Measurements from ENCODE around the gene APOBEC2. TPM values are rescaled to one million over a fixed set of nuclear protein-coding genes. Genes with fewer than 3 reads are reported as not detected.

APOBEC2 gene
- polyA plus RNA-seq, 2 of the 4 experiments (the other 2 are of a cell fraction): not detected

GRCh38 chr6:41062056-41062455 is 9.1 kb downstream of the APOBEC2 start:
- H3K9me3 ChIP-seq: no peaks in the 10 kb centered on the region
- 93% methylated on average over 1 of the region's 1 CpG for WGBS (ENCODE audit: missing lambda C conversion rate)
- no peak overlapping the region for H3K4me2 ChIP-seq
- FAIRE-seq: no peak
- TF ChIP-seq RARB (CRISPR knock-in tag; IDR thresholded peaks at IDR 0.05) (no peak), GATA3 (IDR thresholded peaks at IDR 0.05; ENCODE audit: borderline replicate concordance) (no peak), HES2 (IDR thresholded peaks at IDR 0.05) (no peak), MYC (IDR thresholded peaks at IDR 0.05; ENCODE audit: borderline replicate concordance, low read length) (no peak), HEYL (CRISPR knock-in tag; IDR thresholded peaks at IDR 0.05) (no peak), FOSL2 (IDR thresholded peaks at IDR 0.05) (no peak), FOSL2 (CRISPR knock-in tag; IDR thresholded peaks at IDR 0.05) (no peak), MAFK (IDR thresholded peaks at IDR 0.05; ENCODE audit: partially characterized antibody) (no peak), CEBPB (IDR thresholded peaks at IDR 0.05) (no peak), NFE2L2 (conservative IDR thresholded peaks at IDR 0.05; ENCODE audit: low read length) (no peak), TFCP2L1 (CRISPR knock-in tag; IDR thresholded peaks at IDR 0.05) (no peak), ZFP36 (IDR thresholded peaks at IDR 0.05; ENCODE audit: borderline replicate concordance, partially characterized antibody) (no peak), CBX2 (IDR thresholded peaks at IDR 0.05; ENCODE audit: borderline replicate concordance, low read depth) (no peak), EP300 (IDR thresholded peaks at IDR 0.05) (no peak), CBX8 (IDR thresholded peaks at IDR 0.05) (no peak), EHMT2 (IDR thresholded peaks at IDR 0.05; ENCODE audit: low read depth) (no peak), FOSB (CRISPR knock-in tag; IDR thresholded peaks at IDR 0.05) (no peak), ESRRA (IDR thresholded peaks at IDR 0.05; ENCODE audit: borderline replicate concordance, low read length) (no peak)
- no peak for DNase-seq (ENCODE audit: low read depth in 1 of 2, low spot score in 1 of 2)
- no peak for ATAC-seq
- no peak overlapping the region for H3K27ac ChIP-seq
- ChIA-PET POLR2A (no interaction called here), CTCF (no interaction called here)
- H3K4me3 ChIP-seq: no peak overlapping the region
- peaks cover 15% of the 10 kb centered on the region; the same call in 2 of the 3 replicates for H3K4me1 ChIP-seq

GRCh38 chr6:41063884-41064285 is 10.9 kb downstream of the APOBEC2 start:
- H3K4me2 ChIP-seq: no peak overlapping the region
- ChIA-PET POLR2A (no interaction called here), CTCF (interaction anchor here (1.1 kb wide), 1 partner anchor 17 kb away, joined by 3 read pairs; no protein-coding TSS in a partner anchor)
- WGBS (ENCODE audit: missing lambda C conversion rate): 91% methylated on average over 2 of the region's 2 CpGs
- H3K4me3 ChIP-seq: no peak overlapping the region
- peaks cover 15% of the 10 kb centered on the region; the same call in 2 of the 3 replicates for H3K4me1 ChIP-seq
- H3K27ac ChIP-seq: no peak overlapping the region
- FAIRE-seq: no peak
- no peak for DNase-seq (ENCODE audit: low read depth in 1 of 2, low spot score in 1 of 2)
- no peak for ATAC-seq
- no peaks in the 10 kb centered on the region for H3K9me3 ChIP-seq
- no peak for TF ChIP-seq CEBPB (IDR thresholded peaks at IDR 0.05)
- no peak for TF ChIP-seq RAD21 (conservative IDR thresholded peaks at IDR 0.05 in 1 of 2, IDR thresholded peaks at IDR 0.05 in 1 of 2)
- no peak for TF ChIP-seq GATA3 (IDR thresholded peaks at IDR 0.05; ENCODE audit: borderline replicate concordance)
- TF ChIP-seq HDAC2 (IDR thresholded peaks at IDR 0.05): no peak
- TF ChIP-seq MYC (IDR thresholded peaks at IDR 0.05; ENCODE audit: borderline replicate concordance, low read length): no peak
- TF ChIP-seq HOXB5 (CRISPR knock-in tag; IDR thresholded peaks at IDR 0.05): no peak
- TF ChIP-seq BHLHE40 (IDR thresholded peaks at IDR 0.05; ENCODE audit: low read depth, low read length): no peak
- no peak for TF ChIP-seq ZSCAN20 (CRISPR knock-in tag; IDR thresholded peaks at IDR 0.05)
- TF ChIP-seq TFCP2L1 (CRISPR knock-in tag; IDR thresholded peaks at IDR 0.05): no peak

- FAIRE-seq (no peak), DNase-seq (ENCODE audit: low read depth in 1 of 2, low spot score in 1 of 2) (no peak), ATAC-seq (no peak)
- H3K4me2 ChIP-seq: no peak overlapping the region
- no peaks in the 10 kb centered on the region for H3K9me3 ChIP-seq
- 82% methylated on average over 5 of the region's 5 CpGs for WGBS (ENCODE audit: missing lambda C conversion rate)
- peaks cover 6% of the 10 kb centered on the region; the same call in 2 of the 3 replicates for H3K4me1 ChIP-seq
- H3K4me3 ChIP-seq: no peak overlapping the region
- ChIA-PET CTCF (no interaction called here), POLR2A (no interaction called here)
- TF ChIP-seq TFCP2L1 (CRISPR knock-in tag; IDR thresholded peaks at IDR 0.05) (no peak), ESRRA (IDR thresholded peaks at IDR 0.05; ENCODE audit: borderline replicate concordance, low read length) (no peak), HOXB13 (CRISPR knock-in tag; IDR thresholded peaks at IDR 0.05; ENCODE audit: low read depth) (no peak), BHLHE40 (IDR thresholded peaks at IDR 0.05; ENCODE audit: low read depth, low read length) (no peak), SMC3 (IDR thresholded peaks at IDR 0.05) (no peak), MAX (IDR thresholded peaks at IDR 0.05) (no peak), GATA3 (IDR thresholded peaks at IDR 0.05; ENCODE audit: borderline replicate concordance) (no peak), RAD21 (conservative IDR thresholded peaks at IDR 0.05 in 1 of 2, IDR thresholded peaks at IDR 0.05 in 1 of 2) (no peak), KDM5A (IDR thresholded peaks at IDR 0.05) (no peak), SREBF2 (IDR thresholded peaks at IDR 0.05) (no peak), FOSL2 (IDR thresholded peaks at IDR 0.05) (no peak), FOSL2 (CRISPR knock-in tag; IDR thresholded peaks at IDR 0.05) (no peak), ELK1 (IDR thresholded peaks at IDR 0.05; ENCODE audit: low read depth, low read length) (no peak), TP53 (CRISPR knock-in tag; IDR thresholded peaks at IDR 0.05) (no peak), ZNF302 (CRISPR knock-in tag; IDR thresholded peaks at IDR 0.05) (no peak), HDAC2 (IDR thresholded peaks at IDR 0.05) (no peak), CTCF (IDR thresholded peaks at IDR 0.05) (no peak), PBX3 (IDR thresholded peaks at IDR 0.05) (no peak)
- H3K27ac ChIP-seq: no peak overlapping the region
These were observed 11.8 kb downstream of the APOBEC2 start for GRCh38 chr6:41064841-41065240.
